GM23338 (cell line): ENCODE data around the gene EMC9. TPM values are rescaled to one million over a fixed set of nuclear protein-coding genes. Genes with fewer than 3 reads are reported as not detected.

ENCODE experiments used
- ATAC-seq: fragments of 200-7000 bp; cut with Tn5 transposase; 3 replicates; pipeline ENCODE4 v1.9.1; 2020
- DNase-seq: peaks from one replicate; pipeline ENCODE4 v3.0.0-alpha.2; 2015; ENCODE audit warnings: low spot score
- H2AFZ ChIP-seq: fragments of 200-600 bp; sonication (generic); 2 replicates; pipeline ENCODE4 v1.8.0; 2016; ENCODE audit warnings: antibody characterized with exemption, mild to moderate bottlenecking, moderate library complexity
- H3F3A ChIP-seq: fragments of 200-600 bp; sonication (generic); replicated peaks from 2 replicates; pipeline ENCODE4 v1.8.0; 2017; ENCODE audit warnings: antibody characterized with exemption, mixed run types, low read depth
- H3K27ac ChIP-seq: fragments of 200-600 bp; sonication (generic); 2 replicates; pipeline ENCODE4 v1.6.1; 2016; ENCODE audit warnings: low read depth
- H3K27me3 ChIP-seq: fragments of 200-600 bp; sonication (generic); 2 replicates; pipeline ENCODE4 v1.8.0; 2016; ENCODE audit warnings: mild to moderate bottlenecking, mixed run types, moderate library complexity; ENCODE audit not compliant: insufficient read depth
- H3K36me3 ChIP-seq: fragments of 200-600 bp; sonication (generic); 2 replicates; pipeline ENCODE4 v1.8.0; 2016; ENCODE audit warnings: mild to moderate bottlenecking; ENCODE audit not compliant: insufficient read depth
- H3K4me1 ChIP-seq: fragments of 200-600 bp; sonication (generic); 2 replicates; pipeline ENCODE4 v1.8.0; 2016; ENCODE audit warnings: mild to moderate bottlenecking, moderate library complexity; ENCODE audit not compliant: insufficient read depth
- H3K4me2 ChIP-seq: fragments of 200-600 bp; sonication (generic); 2 replicates; pipeline ENCODE4 v1.7.1; 2017; ENCODE audit warnings: mixed run types
- H3K4me3 ChIP-seq: fragments of 200-600 bp; sonication (generic); 2 replicates; pipeline ENCODE4 v1.6.1; 2016; ENCODE audit warnings: mixed run types
- H3K79me2 ChIP-seq: fragments of 200-600 bp; sonication (generic); replicated peaks from 2 replicates; pipeline ENCODE4 v1.8.0; 2017; ENCODE audit warnings: mild to moderate bottlenecking; ENCODE audit not compliant: insufficient read depth
- H3K9me2 ChIP-seq: fragments of 200-600 bp; sonication (generic); 2 replicates; pipeline ENCODE4 v1.8.0; 2017; ENCODE audit not compliant: insufficient read depth
- H4K20me1 ChIP-seq: fragments of 200-600 bp; sonication (generic); replicated peaks from 2 replicates; pipeline ENCODE4 v1.8.0; 2017; ENCODE audit warnings: mild to moderate bottlenecking; ENCODE audit not compliant: insufficient read depth
- H3K27ac Mint-ChIP-seq: 2 replicates; pipeline ENCODE4 v1.8.0; 2020; ENCODE audit warnings: inconsistent platforms, mild to moderate bottlenecking, moderate library complexity, mixed read lengths
- H3K27me3 Mint-ChIP-seq: 3 replicates; pipeline ENCODE4 v1.8.0; 2022; ENCODE audit warnings: low read depth, mild to moderate bottlenecking, moderate library complexity, mixed read lengths, inconsistent platforms; ENCODE audit not compliant: insufficient read depth, poor library complexity
- H3K36me3 Mint-ChIP-seq: 3 replicates; pipeline ENCODE4 v1.8.0; 2021; ENCODE audit warnings: low read depth, mild to moderate bottlenecking, inconsistent platforms, moderate library complexity, mixed read lengths
- H3K4me1 Mint-ChIP-seq: 3 replicates; pipeline ENCODE4 v1.8.0; 2020; ENCODE audit warnings: mild to moderate bottlenecking, inconsistent platforms, mixed read lengths
- H3K4me3 Mint-ChIP-seq: 3 replicates; pipeline ENCODE4 v1.8.0; 2021; ENCODE audit warnings: moderate library complexity, mild to moderate bottlenecking, inconsistent platforms, mixed read lengths
- H3K9me3 Mint-ChIP-seq: 3 replicates; pipeline ENCODE4 v1.8.0; 2020; ENCODE audit warnings: moderate library complexity, mild to moderate bottlenecking, inconsistent platforms, mixed read lengths
- JUNB ChIP-seq: IDR thresholded peaks from one replicate; pipeline ENCODE4 v1.6.1; 2016; ENCODE audit warnings: antibody characterized with exemption; ENCODE audit not compliant: unreplicated experiment
- POLR2AphosphoS5 ChIP-seq: IDR thresholded peaks from 2 replicates; pipeline ENCODE4 v1.6.1; 2016; ENCODE audit warnings: antibody characterized with exemption, low read depth
- REST ChIP-seq: IDR thresholded peaks from one replicate; pipeline ENCODE4 v1.6.1; 2018; ENCODE audit warnings: antibody characterized with exemption; ENCODE audit not compliant: unreplicated experiment
- ZNF331 ChIP-seq: fragments of 250-450 bp; sonication (Bioruptor Pico); IDR thresholded peaks from 2 replicates; pipeline ENCODE4 v1.5.0; 2020; ENCODE audit warnings: low read depth, mild to moderate bottlenecking, moderate library complexity
- ZNF462 ChIP-seq: fragments of 250-450 bp; sonication (Bioruptor Pico); IDR thresholded peaks from 2 replicates; pipeline ENCODE4 v1.5.0; 2020; ENCODE audit warnings: mild to moderate bottlenecking, moderate library complexity
- polyA plus RNA-seq: library from polyadenylated mRNA; unstranded; fragments of >200 nt; fragmentation: Nextera tagmentation; extraction: Ambion mirVana; gene quantifications from 2 replicates; pipeline ENCODE4 v1.2.1, GENCODE V29; 2016
- total RNA-seq: library from RNA; depleted of rRNA; stranded (reverse); fragments of >200 nt; shearing (Covaris generic); gene quantifications from 2 replicates; pipeline ENCODE4 v1.2.3, GENCODE V29; 2014

The EMC9 gene
- total and polyA plus RNA-seq, 2 experiments from 2014 or later: 30.0 to 64.2 TPM

DNA sequence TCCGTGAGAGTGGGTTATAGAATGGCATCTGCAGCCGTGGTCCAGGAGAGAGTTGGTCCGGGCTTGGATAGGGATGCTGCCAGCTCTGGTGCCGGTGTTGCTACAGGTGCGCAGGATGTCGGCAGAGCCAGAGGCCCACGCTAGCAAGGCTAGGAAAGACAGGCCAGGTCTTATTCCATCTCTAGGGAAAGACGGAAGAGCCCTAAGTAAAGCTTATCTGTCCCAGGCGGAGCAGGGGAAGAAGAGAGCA, 5.9 kb downstream of the EMC9 start:
- peaks cover 29% of the 10 kb centered on the region for H3F3A ChIP-seq
- H3K4me1 Mint-ChIP-seq: peaks cover 46% of the 10 kb centered on the region
- H3K27ac Mint-ChIP-seq: peak overlapping the region; percentile 10; the same call in 1 of the 2 replicates
- H3K27ac ChIP-seq: peak overlapping the region; percentile 84; the same call in 1 of the 2 replicates
- no peak for TF ChIP-seq ZNF331 (CRISPR knock-in tag)
- TF ChIP-seq ZNF462 (CRISPR knock-in tag): no peak
- H3K4me3 Mint-ChIP-seq: peak overlapping the region; percentile 79
- peak overlapping the region; percentile 97 for H2AFZ ChIP-seq
- H3K27me3 ChIP-seq: no peaks in the 10 kb centered on the region
- H4K20me1 ChIP-seq: peaks cover 9% of the 10 kb centered on the region
- H3K4me2 ChIP-seq: peak overlapping the region; percentile 87
- peaks cover 22% of the 10 kb centered on the region for H3K4me1 ChIP-seq
- peak overlapping the region; percentile 96 for H3K4me3 ChIP-seq
- DNase-seq: no peak
- ATAC-seq: no peak
- peaks cover 33% of the 10 kb centered on the region for H3K36me3 Mint-ChIP-seq
- peaks cover 14% of the 10 kb centered on the region; the same call in 1 of the 2 replicates for H3K36me3 ChIP-seq
- H3K9me2 ChIP-seq: no peaks in the 10 kb centered on the region
- H3K79me2 ChIP-seq: peaks cover 16% of the 10 kb centered on the region
- peaks cover 21% of the 10 kb centered on the region for H3K27me3 Mint-ChIP-seq
- H3K9me3 Mint-ChIP-seq: no peaks in the 10 kb centered on the region

GRCh38 chr14:24133735-24134134, 7.7 kb downstream of the EMC9 start:
- H3K36me3 Mint-ChIP-seq: peaks cover 15% of the 10 kb centered on the region
- H3K27me3 ChIP-seq: no peaks in the 10 kb centered on the region
- no peak overlapping the region for H3K4me3 Mint-ChIP-seq
- no peaks in the 10 kb centered on the region for H3K9me3 Mint-ChIP-seq
- H2AFZ ChIP-seq: no peak overlapping the region
- H3K4me3 ChIP-seq: no peak overlapping the region
- ATAC-seq (no peak), DNase-seq (no peak)
- H3K27ac ChIP-seq: no peak overlapping the region
- TF ChIP-seq POLR2AphosphoS5 (no peak), ZNF331 (CRISPR knock-in tag) (no peak), REST (no peak), JUNB (no peak)
- H3F3A ChIP-seq: peaks cover 27% of the 10 kb centered on the region
- 0 out of 2 replicates have a peak, but pooled peaks cover 6% of the 10 kb centered on the region for H3K36me3 ChIP-seq
- peaks cover 14% of the 10 kb centered on the region for H3K27me3 Mint-ChIP-seq
- H3K79me2 ChIP-seq: 0 out of 2 replicates have a peak, but pooled peaks cover under 1% of the 10 kb centered on the region
- H3K4me1 Mint-ChIP-seq: peaks cover 32% of the 10 kb centered on the region
- H3K27ac Mint-ChIP-seq: no peak overlapping the region
- H3K4me2 ChIP-seq: no peak overlapping the region
- H4K20me1 ChIP-seq: no peaks in the 10 kb centered on the region
- H3K9me2 ChIP-seq: no peaks in the 10 kb centered on the region
- H3K4me1 ChIP-seq: peaks cover 17% of the 10 kb centered on the region
